GM21526 (cell line): Measurements from ENCODE around the gene KCNK15.
"Not testable (repeated sequence)": the region's sequence is repeated elsewhere in the genome, so short reads cannot be mapped to it uniquely, and the experiment has no call there.

Experiments
- ATAC-seq: cut with Tn5 transposase; IDR thresholded peaks from one replicate; pipeline ENCODE4 v1.9.1; 2021; ENCODE audit warnings: moderate library complexity; ENCODE audit not compliant: unreplicated experiment, low FRiP score

Gene KCNK15

GRCh38 chr20:44754554-44754953, 8.9 kb downstream of the KCNK15 start:
- no peak for ATAC-seq

- no peak for ATAC-seq
Observed at GRCh38 chr20:44756011-44756688, 10.5 kb downstream of the KCNK15 start.

- no peak for ATAC-seq
Observed at GRCh38 chr20:44756956-44757355, 11.3 kb downstream of the KCNK15 start.

GRCh38 chr20:44758247-44759101, 12.8 kb downstream of the KCNK15 start:
- ATAC-seq: no peak

- no peak for ATAC-seq
Observed at GRCh38 chr20:44759595-44759994, 13.9 kb downstream of the KCNK15 start.

- no peak for ATAC-seq
Observed at GRCh38 chr20:44761423-44761822, 15.8 kb downstream of the KCNK15 start.

GRCh38 chr20:44762466-44763140, 16.9 kb downstream of the KCNK15 start:
- no peak for ATAC-seq

- ATAC-seq: not testable (repeated sequence)
Observed at GRCh38 chr20:44763798-44764197, 18.1 kb downstream of the KCNK15 start.

- ATAC-seq: no peak
Observed at GRCh38 chr20:44765091-44765490, 19.4 kb downstream of the KCNK15 start.

GRCh38 chr20:44765701-44766347, 20.2 kb downstream of the KCNK15 start:
- ATAC-seq: no peak

GRCh38 chr20:44768256-44768655, 22.6 kb downstream of the KCNK15 start:
- no peak for ATAC-seq

- no peak for ATAC-seq
Observed at GRCh38 chr20:44768854-44769480, 23.3 kb downstream of the KCNK15 start.

- no peak for ATAC-seq
Observed at GRCh38 chr20:44769481-44769863, 23.8 kb downstream of the KCNK15 start.

- no peak for ATAC-seq
Observed at GRCh38 chr20:44770484-44771171, 25.0 kb downstream of the KCNK15 start.

- no peak for ATAC-seq
Observed at GRCh38 chr20:44771172-44771535, 25.5 kb downstream of the KCNK15 start.

GRCh38 chr20:44772636-44773035, 27.0 kb downstream of the KCNK15 start:
- ATAC-seq: no peak

- ATAC-seq: no peak
Observed at GRCh38 chr20:44773070-44773829, 27.6 kb downstream of the KCNK15 start.

GRCh38 chr20:44776980-44777379, 31.3 kb downstream of the KCNK15 start:
- no peak for ATAC-seq

- ATAC-seq: no peak
Observed at GRCh38 chr20:44780226-44780625, 34.6 kb downstream of the KCNK15 start.
